GM12878 (cell line): ENCODE measurements around the gene B9D1. TPM values are rescaled to one million over a fixed set of nuclear protein-coding genes. Genes with fewer than 3 reads are reported as not detected.

ENCODE experiments used
- E2F4 ChIP-seq: IDR thresholded peaks from 2 replicates; pipeline ENCODE4 v1.6.1; 2012; ENCODE audit warnings: low read depth, low read length, improper control_type of control experiment
- EZH2 ChIP-seq: IDR thresholded peaks from 2 replicates; pipeline ENCODE4 v1.6.1; 2012; ENCODE audit warnings: low read depth, mild to moderate bottlenecking, control low read depth, inconsistent platforms, low read length, borderline replicate concordance; ENCODE audit not compliant: control insufficient read depth
- HDAC2 ChIP-seq: fragments of 200-600 bp; sonication (generic); IDR thresholded peaks from 2 replicates; pipeline ENCODE4 v1.6.1; 2017
- NKRF ChIP-seq: fragments of 450-650 bp; conservative IDR thresholded peaks from 2 replicates; pipeline ENCODE4 v1.6.1; 2017; ENCODE audit warnings: mild to moderate bottlenecking, moderate library complexity
- RB1 ChIP-seq: fragments of 450-650 bp; formaldehyde crosslinking; IDR thresholded peaks from 2 replicates; pipeline ENCODE4 v1.6.1; 2017; ENCODE audit warnings: mild to moderate bottlenecking, borderline replicate concordance
- SMAD5 ChIP-seq: IDR thresholded peaks from 2 replicates; pipeline ENCODE4 v1.6.1; 2016; ENCODE audit warnings: antibody characterized with exemption, low read depth
- polyA plus RNA-seq, 11 experiments: library from polyadenylated mRNA; depleted of rRNA in 4 of 11; unstranded in 6 of 11; stranded (reverse) in 5 of 11; fragments of >200 nt; fragmentation: Nextera tagmentation in 4 of 11; fragmentation: Illumina TruSeq in 1 of 11; extraction: Ambion mirVana in 4 of 11; extraction: Trizol in 1 of 11; gene quantifications; 1 replicate in 1 of 11; 2 replicates in 10 of 11; pipeline versions ENCODE4 v1.2.1 to v1.2.3, GENCODE V29; 2011 to 2016; ENCODE audit warnings: inconsistent platforms in 2 of 11, missing spikeins in 2 of 11, low read depth in 1 of 11
- total RNA-seq, 4 experiments: library from RNA; depleted of rRNA in 3 of 4; stranded (reverse); fragments of >200 nt in 3 of 4; fragmentation: Illumina TruSeq in 1 of 4; extraction: Trizol in 1 of 4; gene quantifications; 2 replicates each; pipeline versions ENCODE4 v1.2.1 to v1.2.3, GENCODE V29; 2013 to 2021

B9D1 gene
- total and polyA plus RNA-seq, 10 of the 15 experiments (the other 5 are each of a cell fraction or from before 2014, with no cell fraction given): 5.9 to 18.3 (median 9.8) TPM

- no peak for TF ChIP-seq NKRF
- TF ChIP-seq SMAD5: no peak
- no peak for TF ChIP-seq EZH2
- no peak for TF ChIP-seq HDAC2
- no peak for TF ChIP-seq RB1
- no peak for TF ChIP-seq E2F4
Observed at GRCh38 chr17:19296786-19297778, 65.4 kb downstream of the B9D1 start (continued).
